ENCODE data around the gene CORO2B.

CORO2B gene

GRCh38 chr15:68634531-68634930, 55.7 kb downstream of the CORO2B start:
- TF ChIP-seq POLR2A (IDR thresholded peaks at IDR 0.05; ENCODE audit: extremely low read depth, insufficient read length) (no peak), MYC (IDR thresholded peaks at IDR 0.05; ENCODE audit: low read depth, low read length) (no peak), MAX (IDR thresholded peaks at IDR 0.05; ENCODE audit: low read depth, low read length) (no peak)
- TF ChIP-seq, protein P1, sequence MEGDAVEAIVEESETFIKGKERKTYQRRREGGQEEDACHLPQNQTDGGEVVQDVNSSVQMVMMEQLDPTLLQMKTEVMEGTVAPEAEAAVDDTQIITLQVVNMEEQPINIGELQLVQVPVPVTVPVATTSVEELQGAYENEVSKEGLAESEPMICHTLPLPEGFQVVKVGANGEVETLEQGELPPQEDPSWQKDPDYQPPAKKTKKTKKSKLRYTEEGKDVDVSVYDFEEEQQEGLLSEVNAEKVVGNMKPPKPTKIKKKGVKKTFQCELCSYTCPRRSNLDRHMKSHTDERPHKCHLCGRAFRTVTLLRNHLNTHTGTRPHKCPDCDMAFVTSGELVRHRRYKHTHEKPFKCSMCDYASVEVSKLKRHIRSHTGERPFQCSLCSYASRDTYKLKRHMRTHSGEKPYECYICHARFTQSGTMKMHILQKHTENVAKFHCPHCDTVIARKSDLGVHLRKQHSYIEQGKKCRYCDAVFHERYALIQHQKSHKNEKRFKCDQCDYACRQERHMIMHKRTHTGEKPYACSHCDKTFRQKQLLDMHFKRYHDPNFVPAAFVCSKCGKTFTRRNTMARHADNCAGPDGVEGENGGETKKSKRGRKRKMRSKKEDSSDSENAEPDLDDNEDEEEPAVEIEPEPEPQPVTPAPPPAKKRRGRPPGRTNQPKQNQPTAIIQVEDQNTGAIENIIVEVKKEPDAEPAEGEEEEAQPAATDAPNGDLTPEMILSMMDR (IDR thresholded peaks at IDR 0.05; ENCODE audit: low read depth, low read length), result no peak
- H3K4me3 ChIP-seq (ENCODE audit: low read depth, low read length), result no peak overlapping the region
- no peak for DNase-seq (ENCODE audit: low read depth)

DNA sequence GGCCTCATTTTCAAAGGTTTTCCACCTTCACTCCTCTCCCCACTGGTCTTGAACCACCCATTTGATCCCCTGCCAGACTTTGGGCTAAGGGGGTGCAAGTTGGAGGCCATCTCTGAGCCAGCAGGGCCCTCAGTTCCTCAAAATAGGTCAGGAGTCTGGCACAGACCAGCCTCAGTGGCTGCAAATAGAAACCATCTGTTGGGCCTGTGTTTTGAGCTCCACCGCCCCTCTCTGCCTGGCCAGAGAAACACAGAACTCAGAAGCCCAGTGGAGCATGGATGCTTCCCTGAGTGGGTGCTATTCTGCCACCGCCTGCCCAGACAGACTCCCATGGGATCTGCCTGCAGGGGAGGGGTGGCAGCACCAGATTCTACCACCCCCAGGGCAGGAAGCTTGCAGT, 56.3 kb downstream of the CORO2B start:
- no peak for DNase-seq (ENCODE audit: low read depth)
- H3K4me3 ChIP-seq (ENCODE audit: low read depth, low read length), result no peak overlapping the region
- no peak for TF ChIP-seq MYC (IDR thresholded peaks at IDR 0.05; ENCODE audit: low read depth, low read length)
- TF ChIP-seq, protein P1 (IDR thresholded peaks at IDR 0.05; ENCODE audit: low read depth, low read length), result no peak

DNA sequence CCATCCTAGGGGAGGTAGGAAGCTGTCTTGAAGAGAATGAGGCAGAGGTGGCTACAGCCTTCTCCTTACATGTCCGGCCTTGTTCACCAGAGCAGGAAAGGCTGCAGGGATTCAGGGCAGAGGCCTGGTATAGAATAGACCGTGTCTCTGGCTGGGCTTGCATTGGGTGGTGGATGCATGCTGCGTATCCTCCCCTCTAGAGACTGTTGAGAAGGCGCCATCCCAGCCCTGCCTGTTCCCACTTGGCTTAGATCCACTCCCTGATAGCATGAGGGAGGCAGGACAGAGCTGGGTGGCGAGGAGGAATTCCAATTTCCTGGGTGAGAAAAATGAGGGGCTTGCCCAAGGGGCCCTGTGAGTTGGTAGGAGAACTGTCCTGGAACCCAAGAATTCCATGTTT, 57.5 kb downstream of the CORO2B start:
- H3K4me3 ChIP-seq (ENCODE audit: low read depth, low read length), result no peak overlapping the region
- DNase-seq (ENCODE audit: low read depth), result no peak
- TF ChIP-seq MYC (IDR thresholded peaks at IDR 0.05; ENCODE audit: low read depth, low read length), result no peak
- TF ChIP-seq POLR2A (IDR thresholded peaks at IDR 0.05; ENCODE audit: extremely low read depth, insufficient read length), result no peak
- no peak for TF ChIP-seq MAX (IDR thresholded peaks at IDR 0.05; ENCODE audit: low read depth, low read length)
- TF ChIP-seq, protein P1 (IDR thresholded peaks at IDR 0.05; ENCODE audit: low read depth, low read length), result no peak

DNA sequence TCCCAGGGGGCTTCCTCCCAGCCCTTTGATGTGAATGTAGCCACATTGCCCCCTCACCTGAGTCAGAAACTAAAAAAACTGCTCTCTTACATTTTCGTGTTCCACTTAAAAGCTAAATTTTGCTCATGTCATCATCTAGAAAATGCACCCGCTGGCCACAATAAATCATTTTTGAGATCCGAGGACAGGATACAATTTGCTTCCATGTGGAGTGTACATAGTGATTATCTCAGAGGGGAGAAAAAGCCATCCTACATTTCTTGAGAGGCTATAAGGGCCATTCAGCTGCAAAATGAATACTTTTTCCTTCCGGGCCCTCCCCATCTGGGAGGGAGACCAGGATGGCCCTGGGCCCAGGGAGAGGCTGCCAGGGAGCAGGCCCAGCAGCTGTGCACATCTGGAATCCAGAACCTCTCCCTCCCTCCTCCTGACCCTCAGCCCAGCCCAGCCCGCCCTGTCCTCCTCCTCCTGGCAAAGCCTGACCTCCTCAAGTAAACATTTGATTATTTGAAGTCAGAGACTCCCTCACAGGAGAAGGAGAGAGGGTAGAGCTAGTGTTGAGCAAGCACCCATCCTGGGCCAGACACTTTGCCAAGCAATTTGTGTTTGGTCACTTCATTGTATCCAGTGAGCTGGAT, 59.1 kb downstream of the CORO2B start:
- no peak for DNase-seq (ENCODE audit: low read depth)
- H3K4me3 ChIP-seq (ENCODE audit: low read depth, low read length), result no peak overlapping the region
- TF ChIP-seq, protein P1 (IDR thresholded peaks at IDR 0.05; ENCODE audit: low read depth, low read length), result no peak
- TF ChIP-seq POLR2A (IDR thresholded peaks at IDR 0.05; ENCODE audit: extremely low read depth, insufficient read length) (no peak), MAX (IDR thresholded peaks at IDR 0.05; ENCODE audit: low read depth, low read length) (no peak), MYC (IDR thresholded peaks at IDR 0.05; ENCODE audit: low read depth, low read length) (no peak)

DNA sequence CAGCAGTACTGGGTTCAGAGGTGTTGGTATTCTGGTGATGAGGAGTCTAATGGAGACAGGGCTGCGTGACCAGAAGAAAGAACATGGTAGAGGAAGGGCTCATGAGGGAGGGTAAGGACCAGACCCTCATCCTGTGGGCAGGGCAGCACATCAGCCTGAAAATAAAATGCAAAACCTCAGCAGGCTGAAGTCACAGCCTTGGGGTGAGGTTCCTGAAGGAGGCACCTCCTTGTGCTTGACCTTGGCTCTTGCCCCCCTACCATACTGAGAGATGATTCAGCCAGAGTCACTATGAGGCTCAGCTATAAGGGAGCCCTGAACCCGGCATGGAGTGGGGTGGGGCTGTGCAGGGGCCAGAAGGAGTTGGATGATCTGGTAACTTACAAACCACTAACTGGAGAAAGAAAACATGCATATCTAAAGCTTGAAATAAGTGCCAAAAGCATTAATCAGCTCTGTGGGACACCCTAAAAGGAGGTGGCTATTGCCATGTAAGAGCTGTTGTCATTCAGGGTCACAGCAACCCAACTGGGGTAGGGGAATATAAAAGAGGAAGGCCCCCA, 60.2 kb downstream of the CORO2B start:
- no peak for DNase-seq (ENCODE audit: low read depth)
- no peak overlapping the region for H3K4me3 ChIP-seq (ENCODE audit: low read depth, low read length)
- TF ChIP-seq MAX (IDR thresholded peaks at IDR 0.05; ENCODE audit: low read depth, low read length), result no peak
- TF ChIP-seq MYC (IDR thresholded peaks at IDR 0.05; ENCODE audit: low read depth, low read length), result no peak
- TF ChIP-seq POLR2A (IDR thresholded peaks at IDR 0.05; ENCODE audit: extremely low read depth, insufficient read length), result no peak
- TF ChIP-seq, protein P1 (IDR thresholded peaks at IDR 0.05; ENCODE audit: low read depth, low read length), result no peak
